Mesodermal cell (in vitro differentiated cells): ENCODE measurements around the gene DDTL.
"Not testable (repeated sequence)": the region's sequence is repeated elsewhere in the genome, so short reads cannot be mapped to it uniquely, and the experiment has no call there.

Source experiments
- H3K27ac ChIP-seq: 2 replicates; pipeline ENCODE4 v1.7.0; 2013; ENCODE audit warnings: mild to moderate bottlenecking, low read depth, low read length, moderate library complexity; ENCODE audit not compliant: severe bottlenecking
- H3K36me3 ChIP-seq: 2 replicates; pipeline ENCODE4 v1.7.1; 2013; ENCODE audit warnings: mild to moderate bottlenecking, low read length, moderate library complexity; ENCODE audit not compliant: control insufficient read depth, insufficient read depth
- H3K4me1 ChIP-seq: one replicate; pipeline ENCODE4 v1.7.1; 2013; ENCODE audit warnings: mild to moderate bottlenecking, low read length; ENCODE audit not compliant: insufficient read depth, control insufficient read depth, poor library complexity, severe bottlenecking
- H3K4me3 ChIP-seq: 2 replicates; pipeline ENCODE4 v1.7.0; 2013; ENCODE audit warnings: low read length, control low read depth, mild to moderate bottlenecking; ENCODE audit not compliant: insufficient read depth, poor library complexity, severe bottlenecking; ENCODE audit errors: extremely low read depth
- H3K9me3 ChIP-seq: 2 replicates; pipeline ENCODE4 v1.7.1; 2013; ENCODE audit warnings: mild to moderate bottlenecking, low read length, moderate library complexity; ENCODE audit not compliant: control insufficient read depth
- WGBS, 2 experiments: methylation state at CpG; one replicate each; pipeline ENCODE4 v1.1.5; 2013; ENCODE audit warnings: missing lambda C conversion rate in 2 of 2; ENCODE audit not compliant: insufficient coverage in 2 of 2; 5-methylcytosine and 5-hydroxymethylcytosine counted together

Gene DDTL

DNA sequence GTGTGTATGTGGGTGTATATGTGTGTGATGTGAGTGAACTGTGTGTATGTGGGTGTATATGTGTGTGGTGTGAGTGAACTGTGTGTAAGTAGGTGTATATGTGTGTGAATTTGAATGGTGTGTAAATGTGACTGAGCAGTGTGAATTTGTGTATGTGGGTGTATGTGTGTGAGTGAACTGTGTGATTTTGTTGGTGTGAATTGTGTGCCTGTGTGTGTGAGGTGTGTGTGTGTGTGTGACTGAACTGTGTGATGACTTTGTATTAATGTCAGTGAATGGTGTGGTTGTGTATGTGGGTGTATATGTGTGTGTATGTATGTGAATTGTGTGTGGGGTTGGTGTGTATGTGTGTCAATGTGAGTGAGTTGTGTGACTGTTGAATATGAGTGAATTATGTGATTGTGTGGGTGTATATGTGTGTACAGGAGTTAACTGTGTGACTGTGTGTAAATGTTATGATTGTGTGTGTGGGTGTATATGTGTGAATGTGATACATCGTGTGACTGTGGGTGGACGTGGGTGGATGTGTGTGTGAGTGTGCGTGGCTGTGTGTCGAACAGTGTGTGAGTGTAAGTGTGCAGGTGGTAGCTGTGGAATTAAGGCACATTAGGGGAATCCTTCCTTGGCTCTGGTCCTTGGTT, 20.0 kb downstream of the DDTL start:
- H3K4me1 ChIP-seq, H3K4me3 ChIP-seq, H3K36me3 ChIP-seq, H3K27ac ChIP-seq, H3K9me3 ChIP-seq: not testable (repeated sequence)
- no CpG with 5 or more reads among the region's 4 CpGs for WGBS, 2 experiments

DNA sequence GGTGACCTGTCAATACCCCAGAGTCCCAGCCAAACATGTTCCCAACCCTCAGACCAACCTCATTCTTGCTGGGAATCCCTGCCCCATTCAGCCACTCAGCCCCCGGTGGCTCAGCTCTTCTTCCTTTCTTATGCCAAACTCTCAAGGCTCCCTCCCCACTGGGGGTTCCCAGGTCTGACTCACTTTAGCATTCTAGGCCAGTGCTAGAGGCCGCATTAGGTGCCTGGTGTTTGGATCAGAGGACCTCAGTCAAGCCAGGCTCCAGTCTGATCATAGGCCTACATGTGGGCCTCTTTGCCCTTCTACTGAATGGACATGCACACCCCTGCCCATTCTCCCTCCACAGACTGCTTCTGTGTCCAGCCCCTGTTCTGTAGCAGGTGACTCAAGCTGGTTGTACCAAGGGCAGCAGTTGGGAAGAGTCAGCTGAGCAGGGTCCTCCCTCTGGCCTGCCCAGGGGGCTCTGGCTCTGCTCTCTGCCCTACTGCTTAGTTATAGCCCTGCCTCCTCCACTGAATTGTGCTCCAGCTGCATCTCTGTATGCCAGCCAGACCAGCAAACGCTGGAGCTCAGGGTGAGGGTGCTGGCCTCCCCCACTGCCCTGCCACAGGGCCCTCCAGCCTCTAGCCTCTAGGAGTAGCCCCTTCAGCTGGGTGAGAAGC, 23.0 kb downstream of the DDTL start:
- H3K4me1 ChIP-seq, H3K27ac ChIP-seq, H3K36me3 ChIP-seq, H3K9me3 ChIP-seq, H3K4me3 ChIP-seq: not testable (repeated sequence)
- WGBS, 2 experiments: 57 to 80% methylated on average over 1 of the region's 3 CpGs

DNA sequence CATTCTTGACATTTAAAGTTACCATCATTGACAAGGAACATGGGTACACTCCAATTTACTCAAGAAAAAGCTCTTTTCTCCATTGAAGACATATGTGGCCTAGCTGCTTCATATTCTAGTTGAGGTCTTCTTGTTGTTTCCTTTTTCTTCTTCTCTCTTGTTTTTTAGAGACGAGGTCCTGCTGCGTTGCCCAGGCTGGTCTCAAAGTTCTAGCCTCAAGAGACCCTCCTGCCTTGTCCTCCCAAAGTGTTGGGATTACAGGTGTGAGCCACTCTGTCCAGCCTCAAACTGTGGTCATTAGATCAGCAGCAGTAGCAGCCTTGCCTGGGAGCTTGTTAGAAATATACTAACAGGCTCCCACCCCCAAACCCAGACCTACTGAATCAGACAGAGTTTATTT, 26.4 kb downstream of the DDTL start:
- H3K27ac ChIP-seq, H3K4me1 ChIP-seq, H3K4me3 ChIP-seq, H3K9me3 ChIP-seq, H3K36me3 ChIP-seq: not testable (repeated sequence)
- WGBS, 2 experiments: no CpG with 5 or more reads among the region's 2 CpGs

DNA sequence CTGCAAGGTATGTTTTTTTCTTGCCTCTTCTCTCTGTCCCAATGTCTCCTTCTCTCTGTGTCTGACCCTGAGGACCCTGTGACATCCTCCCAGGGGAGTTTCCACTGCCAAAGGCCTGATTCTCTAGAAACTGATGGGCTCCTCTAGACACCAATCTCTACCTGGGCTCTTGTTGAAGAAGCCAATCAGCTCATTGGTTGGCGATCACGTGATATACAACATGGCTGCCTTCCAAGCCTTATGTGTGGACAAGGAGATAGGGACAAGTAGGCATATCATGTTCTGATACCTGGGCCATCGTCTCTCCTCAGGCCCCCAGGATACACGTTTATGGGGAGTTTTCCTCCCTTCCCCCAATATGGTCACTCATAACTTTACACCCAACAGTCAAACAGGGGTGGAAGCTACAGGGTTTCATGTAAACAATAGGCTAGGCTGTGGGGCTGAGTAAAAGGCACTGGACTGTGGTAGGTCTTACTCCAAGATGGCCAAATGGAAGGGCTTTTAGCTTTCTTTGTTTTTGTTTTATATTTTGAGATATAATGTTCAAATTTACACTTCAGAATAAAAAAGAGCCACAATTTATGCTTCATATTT, 27.0 kb downstream of the DDTL start:
- H3K9me3 ChIP-seq, H3K36me3 ChIP-seq, H3K4me3 ChIP-seq, H3K4me1 ChIP-seq, H3K27ac ChIP-seq: not testable (repeated sequence)
- WGBS, 2 experiments: 81% methylated on average over 3 of the region's 4 CpGs; no CpG with 5 or more reads in 1 of the 2 experiments

DNA sequence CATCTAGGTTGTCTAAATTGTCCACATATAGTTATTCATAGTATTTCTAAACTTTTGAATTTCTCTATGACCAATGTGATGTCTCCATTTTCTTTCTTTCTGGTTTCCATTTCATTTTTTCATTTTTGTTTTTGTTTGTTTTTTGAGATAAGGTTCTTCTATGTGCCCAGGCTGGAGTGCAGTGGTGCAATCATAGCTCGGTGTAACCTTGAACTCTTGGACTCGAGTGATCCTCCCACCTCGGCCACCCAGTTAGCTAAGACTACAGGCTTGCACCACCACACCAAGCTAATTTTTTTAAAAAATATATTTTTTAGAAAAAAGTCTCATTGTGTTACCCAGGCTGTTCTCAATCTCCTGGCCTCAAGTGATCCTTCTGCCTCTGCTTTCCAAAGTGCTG, 30.4 kb downstream of the DDTL start:
- 86% methylated on average over 2 of the region's 3 CpGs; no CpG with 5 or more reads in 1 of the 2 experiments for WGBS, 2 experiments
- Histone ChIP-seq H3K27ac (no peak overlapping the region), H3K9me3 (no peaks in the 10 kb centered on the region), H3K4me1 (peaks cover 4% of the 10 kb centered on the region), H3K36me3 (no peaks in the 10 kb centered on the region), H3K4me3 (no peak overlapping the region)

DNA sequence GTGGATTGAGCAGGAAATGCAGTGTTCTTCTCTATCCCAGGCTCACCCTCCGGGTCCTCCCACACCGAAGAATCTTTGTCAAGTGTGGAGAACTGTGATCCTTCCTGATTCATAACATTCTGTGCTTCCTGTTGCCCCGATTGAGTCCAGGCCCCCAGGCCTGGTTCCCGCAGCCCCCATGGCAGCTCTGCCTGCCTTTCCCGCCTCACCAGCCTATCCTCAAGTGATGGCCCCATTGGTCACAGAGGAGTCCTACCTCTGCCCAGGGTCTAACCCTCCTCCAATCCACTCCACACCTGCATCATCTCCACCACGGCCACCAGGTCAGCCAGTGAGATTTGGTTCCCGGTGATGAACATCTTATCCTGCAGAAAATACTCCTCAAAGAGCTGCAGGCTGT, 33.1 kb downstream of the DDTL start:
- H3K36me3 ChIP-seq, H3K4me1 ChIP-seq, H3K27ac ChIP-seq, H3K4me3 ChIP-seq, H3K9me3 ChIP-seq: not testable (repeated sequence)
- WGBS, 2 experiments: 91 to 94% methylated on average over 6 to 7 of the region's 7 CpGs

DNA sequence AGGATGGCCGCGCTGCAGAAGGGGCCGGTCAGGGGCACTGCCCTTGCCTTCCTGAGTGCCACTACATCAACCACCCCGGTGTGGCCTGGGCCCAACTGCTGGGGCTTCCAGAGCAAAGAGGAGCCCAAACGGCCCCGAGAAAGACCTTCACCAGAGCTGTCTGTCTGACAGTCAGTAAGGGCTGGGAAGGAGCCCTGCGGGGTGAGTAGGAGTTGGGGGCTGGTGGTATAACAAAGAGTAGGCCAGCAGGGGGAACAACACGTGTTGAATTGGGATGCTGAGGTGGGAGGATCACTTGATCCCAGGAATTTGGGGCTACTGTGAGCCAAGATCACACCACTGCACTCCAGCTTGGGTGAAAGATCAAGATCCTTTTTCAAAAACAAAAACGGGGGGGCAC, 34.6 kb downstream of the DDTL start:
- Histone ChIP-seq H3K9me3 (no peaks in the 10 kb centered on the region), H3K4me1 (peaks cover 4% of the 10 kb centered on the region), H3K36me3 (no peaks in the 10 kb centered on the region), H3K27ac (no peak overlapping the region), H3K4me3 (no peak overlapping the region)
- WGBS, 2 experiments: 62 to 71% methylated on average over 8 to 9 of the region's 9 CpGs

DNA sequence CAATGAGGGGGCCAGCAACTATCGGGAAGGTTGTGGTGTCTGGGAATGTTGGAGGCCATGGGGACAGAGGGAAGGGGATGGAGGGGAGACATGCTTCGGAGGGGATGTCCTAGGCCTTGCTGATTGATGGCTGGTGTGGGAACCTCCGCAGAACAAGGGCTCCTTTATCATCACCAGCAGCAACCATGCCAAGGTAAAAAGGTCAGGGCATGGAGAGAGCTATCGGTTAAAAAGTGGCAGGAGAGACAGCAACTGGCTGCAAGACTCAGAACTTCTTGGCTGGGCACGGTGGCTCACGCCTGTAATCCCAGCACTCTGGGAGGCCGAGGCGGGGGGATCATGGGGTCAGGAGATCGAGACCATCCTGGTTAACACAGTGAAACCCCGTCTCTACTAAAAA, 35.6 kb downstream of the DDTL start:
- WGBS, 2 experiments: 82 to 86% methylated on average over 4 to 7 of the region's 10 CpGs
- no peak overlapping the region for H3K4me3 ChIP-seq
- H3K9me3 ChIP-seq: no peaks in the 10 kb centered on the region
- no peaks in the 10 kb centered on the region for H3K36me3 ChIP-seq
- H3K27ac ChIP-seq: no peak overlapping the region
- H3K4me1 ChIP-seq: peaks cover 4% of the 10 kb centered on the region

DNA sequence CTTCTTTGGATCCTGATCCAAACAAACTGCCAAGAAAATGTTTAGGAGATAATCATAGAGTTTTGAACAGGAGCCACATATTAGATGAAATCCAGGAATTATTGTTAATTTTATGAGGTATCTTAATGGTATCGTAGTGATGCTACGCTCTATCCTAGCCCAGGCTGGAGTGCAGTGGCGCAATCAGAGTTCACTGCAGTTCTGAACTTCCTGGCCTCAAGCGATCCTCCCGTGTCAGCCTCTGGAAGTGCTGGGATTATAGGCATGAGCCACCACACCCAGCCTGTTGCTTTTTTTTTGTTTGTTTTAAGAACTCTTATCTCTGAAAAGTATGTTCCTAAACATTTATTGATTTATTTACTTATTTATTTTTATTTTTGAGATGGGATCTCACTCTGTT, 36.2 kb downstream of the DDTL start:
- H3K4me3 ChIP-seq: no peak overlapping the region
- H3K9me3 ChIP-seq: no peaks in the 10 kb centered on the region
- no peaks in the 10 kb centered on the region for H3K36me3 ChIP-seq
- H3K27ac ChIP-seq: no peak overlapping the region
- peaks cover 4% of the 10 kb centered on the region for H3K4me1 ChIP-seq
- WGBS, 2 experiments: 86 to 93% methylated on average over 5 of the region's 5 CpGs

DNA sequence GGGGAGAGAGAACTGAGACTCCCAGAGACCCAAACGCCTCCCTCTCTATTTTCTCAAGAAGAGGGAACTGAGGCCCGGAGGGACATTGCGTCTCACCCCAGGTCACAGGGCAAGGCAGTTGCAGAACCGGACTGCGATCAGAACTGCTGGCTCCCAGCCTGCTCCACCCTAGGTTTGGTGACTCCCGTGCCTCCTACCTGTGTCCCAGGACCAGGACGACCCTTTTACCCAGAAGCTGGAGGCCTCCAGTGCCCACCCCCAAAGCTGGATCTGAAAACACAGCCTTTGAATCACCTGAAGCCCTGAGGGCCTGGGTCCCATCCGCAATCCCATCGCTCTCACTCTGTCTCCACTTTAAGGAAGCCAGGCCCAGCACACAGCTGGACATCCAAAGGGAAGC, 37.2 kb downstream of the DDTL start:
- Histone ChIP-seq H3K36me3 (no peaks in the 10 kb centered on the region), H3K27ac (no peak overlapping the region), H3K4me1 (peaks cover 4% of the 10 kb centered on the region), H3K9me3 (no peaks in the 10 kb centered on the region), H3K4me3 (no peak overlapping the region)
- 87 to 90% methylated on average over 8 of the region's 9 CpGs for WGBS, 2 experiments

DNA sequence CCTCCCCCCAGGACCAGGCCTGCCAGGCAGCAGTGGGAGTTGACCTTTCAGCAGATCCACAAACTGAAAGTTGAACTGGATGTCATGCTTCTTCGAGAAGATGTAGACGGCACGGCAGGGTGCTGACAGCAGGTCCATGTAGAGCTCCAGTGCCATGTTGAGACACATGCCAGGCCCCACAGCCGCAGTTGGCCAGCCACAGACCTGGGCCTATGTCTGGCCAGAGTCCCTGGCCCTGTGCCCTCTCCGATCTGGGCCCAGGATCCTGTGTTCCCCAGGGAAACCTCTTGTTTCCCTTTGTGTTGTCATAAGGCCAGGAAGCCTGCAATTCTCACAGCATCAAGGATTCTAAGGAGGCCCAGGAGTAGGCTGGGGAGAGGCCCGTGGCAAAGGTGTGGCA, 38.5 kb downstream of the DDTL start, which contains the start of gene GSTT4:
GSTT4 (minus strand) TSS at position 253 of the 400 bp plus-strand sequence; CDS start at position 156, 97 bp downstream.
- H3K36me3 ChIP-seq: no peaks in the 10 kb centered on the region
- WGBS, 2 experiments: 90 to 92% methylated on average over 6 of the region's 6 CpGs
- H3K4me3 ChIP-seq: no peak within 1 kb of the TSS
- no peak within 1 kb of the TSS for H3K27ac ChIP-seq
- H3K4me1 ChIP-seq: peaks cover 4% of the 10 kb centered on the region
- peaks cover 1% of the 10 kb centered on the region for H3K9me3 ChIP-seq
